GM21723 (cell line): ENCODE results near the gene KRTAP26-1.

Source experiments
- ATAC-seq: cut with Tn5 transposase; IDR thresholded peaks from one replicate; pipeline ENCODE4 v1.9.1; 2021; ENCODE audit warnings: mild to moderate bottlenecking, moderate library complexity; ENCODE audit not compliant: unreplicated experiment

Gene KRTAP26-1, protein sequence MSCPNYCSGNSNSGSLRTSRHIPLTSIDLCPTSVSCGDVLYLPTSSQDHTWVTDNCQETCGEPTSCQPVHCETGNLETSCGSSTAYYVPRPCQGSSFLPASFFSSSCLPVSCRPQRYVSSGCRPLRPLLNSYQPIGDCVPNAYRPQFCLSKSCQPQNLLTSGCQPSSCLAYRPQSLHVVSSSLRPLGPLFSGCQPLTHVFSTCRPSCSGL

DNA sequence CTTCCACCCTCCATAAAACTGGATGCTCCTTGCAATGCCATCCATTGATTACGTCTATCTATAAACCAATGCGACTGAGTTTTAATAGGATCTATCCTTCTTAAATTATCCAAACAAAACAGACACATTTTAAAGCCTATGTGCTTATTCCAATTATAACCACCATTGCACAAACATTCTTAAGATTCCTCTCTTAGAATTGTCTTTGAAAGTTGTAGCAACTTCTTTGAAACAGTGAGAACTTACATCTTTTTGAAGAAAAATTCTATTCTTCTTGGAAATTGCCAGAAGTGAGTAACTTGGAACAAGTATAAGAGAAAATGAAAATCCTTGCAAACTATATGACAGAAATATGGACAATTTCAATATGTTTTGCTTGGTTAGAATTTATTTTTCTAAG, at the start of gene KRTAP26-1:
Gene KRTAP26-1 (minus strand): TSS at position 101 of the 400 bp plus-strand sequence. CDS start 280 bp downstream, outside the sequence.
- no peak for ATAC-seq

DNA sequence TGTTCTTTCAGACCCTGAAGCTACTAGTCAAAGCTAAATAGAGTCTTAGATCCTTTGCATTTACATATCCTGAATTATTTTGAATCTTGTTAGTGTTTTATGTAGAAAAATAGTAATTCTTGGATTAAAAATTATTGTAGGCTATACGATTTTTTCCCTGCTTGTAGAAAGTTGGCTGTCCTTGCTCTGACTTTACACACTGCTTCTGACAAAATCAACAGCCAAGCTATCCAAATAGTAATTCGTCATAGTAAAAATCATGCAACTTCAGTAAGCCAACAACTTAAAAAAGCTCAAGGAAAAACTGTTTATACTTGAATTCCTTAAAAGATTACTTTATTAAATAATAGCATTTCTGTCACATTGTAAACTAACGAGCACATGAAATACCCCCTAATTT, 35.8 kb upstream of the KRTAP26-1 start:
- no peak for ATAC-seq

DNA sequence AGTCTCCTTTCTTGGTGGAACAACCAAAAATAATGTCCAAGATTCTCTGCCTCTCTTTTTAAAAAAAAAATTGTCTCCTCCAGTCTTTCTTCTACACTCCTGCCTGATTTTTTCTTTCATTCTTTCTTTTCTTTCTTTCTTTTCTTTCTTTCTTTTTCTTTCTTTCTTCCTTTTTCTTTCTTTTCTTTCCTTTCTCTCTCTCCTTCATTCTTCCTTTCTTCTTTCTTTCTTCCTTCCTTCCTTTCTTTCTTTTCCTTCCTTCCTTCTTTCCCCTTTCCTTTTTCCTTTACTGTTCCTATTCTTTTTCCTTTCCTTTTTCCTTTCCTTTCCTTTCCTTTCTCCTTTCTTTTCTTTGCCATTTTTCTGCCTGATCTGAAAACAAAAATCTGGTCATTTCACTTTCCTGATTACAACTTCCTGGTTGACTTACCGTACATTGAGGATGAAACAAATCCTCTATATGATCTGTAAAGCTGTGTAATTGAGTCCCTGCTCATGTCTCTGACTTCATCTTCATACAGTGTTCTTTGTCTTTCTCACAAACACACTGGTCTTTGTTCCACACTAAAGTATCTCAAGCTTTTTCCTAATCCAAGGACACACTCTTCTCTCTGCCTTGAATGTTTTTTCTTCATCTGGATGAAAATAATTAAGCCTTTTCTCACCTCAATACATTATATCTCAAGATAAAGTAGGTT, 34.3 kb upstream of the KRTAP26-1 start:
- no peak for ATAC-seq

DNA sequence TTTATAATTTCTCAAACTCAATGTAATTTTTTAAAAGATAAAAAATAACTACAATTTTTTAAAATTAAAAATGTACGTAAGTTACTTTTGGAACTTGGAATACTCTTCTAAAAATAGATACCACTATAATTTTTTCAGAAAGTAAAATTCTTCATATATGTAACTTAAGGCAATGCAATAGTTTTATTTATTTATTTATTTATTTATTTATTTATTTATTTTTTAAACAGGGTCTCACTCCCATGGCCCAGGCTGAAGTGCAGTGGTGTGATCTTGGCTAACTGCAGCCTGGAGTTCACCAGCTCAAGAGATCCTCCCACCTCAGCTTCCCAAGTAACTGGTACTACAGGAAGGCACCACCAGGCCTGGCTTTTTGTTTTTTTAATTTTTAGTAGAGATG, 31.4 kb upstream of the KRTAP26-1 start:
- no peak for ATAC-seq

DNA sequence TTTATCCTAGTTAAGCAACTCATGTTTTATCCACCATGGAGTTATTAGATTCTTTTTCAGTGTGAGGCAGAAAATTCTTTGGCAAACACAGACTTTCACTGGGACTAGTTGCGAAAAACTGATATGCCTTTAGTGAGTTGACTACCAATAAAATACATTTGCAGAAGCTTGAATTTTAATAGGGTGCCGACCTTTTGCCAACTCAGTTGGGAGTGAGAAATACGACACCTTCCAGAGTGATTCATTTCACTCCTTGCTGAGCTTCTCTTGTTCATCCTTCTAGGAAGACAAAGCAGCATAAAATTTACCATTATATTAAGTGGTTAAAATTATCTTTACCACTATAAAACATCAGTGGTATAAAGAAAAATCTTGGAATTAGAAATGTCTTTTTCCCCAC, 29.5 kb upstream of the KRTAP26-1 start:
- ATAC-seq, result no peak

DNA sequence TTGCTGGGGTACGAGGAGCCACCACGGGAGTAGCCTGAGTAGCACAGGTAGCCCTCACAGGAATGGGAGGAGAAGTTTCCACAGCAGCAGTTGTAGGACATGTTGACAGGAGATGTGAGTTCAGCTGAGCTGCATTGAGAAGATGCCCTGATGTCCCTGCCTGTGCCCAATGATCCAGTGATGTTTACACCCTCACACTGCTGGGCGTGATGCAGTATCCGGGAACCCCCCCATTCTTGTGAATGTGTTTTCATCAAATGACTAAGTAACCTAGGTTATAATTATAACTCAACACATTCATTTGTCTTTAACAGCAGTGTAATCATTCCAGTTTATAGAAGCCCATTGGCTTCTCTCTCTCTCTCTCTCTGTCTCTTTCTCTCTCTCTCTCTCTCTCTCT, 28.4 kb upstream of the KRTAP26-1 start, which contains the start of gene KRTAP23-1:
Gene KRTAP23-1 (minus strand): TSS at position 101 of the 400 bp plus-strand sequence. CDS start 0 bp downstream, at position 101.
- no peak for ATAC-seq

DNA sequence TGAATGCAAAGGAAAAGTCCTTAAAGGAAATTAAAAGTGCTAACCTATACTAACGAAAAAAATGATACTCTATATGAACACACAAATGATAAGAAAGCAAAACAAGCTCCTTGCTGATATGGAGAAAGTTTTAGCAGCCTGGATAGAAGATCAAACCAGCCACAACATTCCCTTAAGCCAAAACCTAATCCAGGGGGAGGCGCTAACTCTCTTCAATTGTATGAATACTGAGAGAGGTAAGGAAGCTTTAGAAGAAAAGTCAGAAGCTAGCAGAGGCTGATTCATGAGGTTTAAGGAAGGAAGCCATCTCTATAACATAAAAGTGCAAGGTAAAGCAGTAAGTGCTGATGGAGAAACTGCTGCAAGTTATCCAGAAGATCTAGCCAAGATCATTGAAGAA, 24.9 kb upstream of the KRTAP26-1 start:
- no peak for ATAC-seq

DNA sequence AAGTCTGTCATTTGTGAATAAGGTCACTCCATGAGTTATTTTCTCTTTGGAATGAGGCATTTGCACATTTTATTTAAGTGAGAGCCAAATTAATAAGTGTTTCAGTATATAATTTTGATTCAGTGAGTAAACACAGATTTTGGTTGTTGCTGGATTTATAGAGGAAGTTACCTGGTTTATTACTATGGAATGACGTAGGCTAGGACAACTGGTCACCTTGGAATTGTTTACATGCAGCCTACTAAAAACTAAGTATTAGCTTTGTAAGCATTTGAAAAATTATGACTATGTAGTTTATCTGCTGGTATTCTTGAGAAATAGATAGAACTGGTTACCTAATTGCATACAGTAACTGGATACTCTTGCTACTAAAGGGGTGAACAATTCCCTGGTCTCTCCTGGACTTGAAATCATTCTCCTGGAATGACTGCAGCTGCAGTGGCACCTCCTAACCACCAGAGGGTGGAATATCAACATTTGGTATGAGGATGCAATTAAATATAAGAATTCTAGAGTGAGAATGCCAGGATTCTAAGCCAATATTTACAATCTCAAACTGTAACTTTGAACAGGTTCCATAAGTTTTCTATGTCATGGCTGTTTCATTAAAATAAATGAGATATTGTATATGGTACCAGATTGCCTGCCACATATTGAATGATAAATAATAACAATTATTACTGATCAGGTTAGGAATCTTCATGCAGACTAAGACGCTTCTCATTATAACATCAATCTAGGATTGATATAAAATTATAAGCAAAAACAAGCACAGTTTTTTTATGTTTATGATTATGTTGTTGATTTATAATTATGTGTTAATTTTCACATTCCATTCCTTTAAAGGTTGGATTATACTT, 20.8 kb upstream of the KRTAP26-1 start:
- no peak for ATAC-seq

DNA sequence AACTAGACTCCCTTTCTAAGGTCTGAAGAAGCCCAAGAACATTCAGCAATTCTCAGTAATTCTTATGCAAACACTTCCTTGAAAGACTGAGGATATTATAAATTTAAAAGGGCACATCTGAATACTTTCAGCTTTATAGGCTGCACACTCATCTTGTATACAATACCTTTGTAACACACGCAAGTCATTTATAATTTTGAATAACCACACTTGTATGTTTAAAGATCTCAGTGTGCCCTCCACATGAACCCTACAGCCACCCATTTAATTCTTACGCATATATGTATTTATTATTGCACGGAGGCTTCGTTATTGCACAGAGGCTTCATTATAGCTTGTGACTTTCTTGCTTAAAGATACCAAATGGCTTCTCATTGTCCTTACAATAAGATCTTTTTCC, 18.6 kb upstream of the KRTAP26-1 start:
- no peak for ATAC-seq

DNA sequence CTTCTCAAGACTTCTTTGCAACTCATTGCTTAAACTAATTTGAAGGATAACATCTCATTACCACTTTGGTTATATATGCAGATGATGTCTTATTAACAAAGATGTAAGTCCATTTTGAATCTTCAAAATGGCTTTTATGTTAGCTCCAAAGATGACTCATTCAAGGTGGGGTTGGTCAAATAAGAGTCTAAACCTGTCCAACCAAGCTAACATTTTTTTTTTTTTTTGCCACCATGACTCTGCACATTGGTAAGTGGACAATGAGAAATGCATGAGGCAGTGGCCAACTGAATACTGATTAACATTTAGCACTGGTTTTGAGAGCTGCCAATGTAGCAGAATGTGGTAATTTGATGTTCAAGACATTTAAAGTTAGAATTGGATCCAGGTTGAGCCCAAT, 17.7 kb upstream of the KRTAP26-1 start:
- no peak for ATAC-seq

DNA sequence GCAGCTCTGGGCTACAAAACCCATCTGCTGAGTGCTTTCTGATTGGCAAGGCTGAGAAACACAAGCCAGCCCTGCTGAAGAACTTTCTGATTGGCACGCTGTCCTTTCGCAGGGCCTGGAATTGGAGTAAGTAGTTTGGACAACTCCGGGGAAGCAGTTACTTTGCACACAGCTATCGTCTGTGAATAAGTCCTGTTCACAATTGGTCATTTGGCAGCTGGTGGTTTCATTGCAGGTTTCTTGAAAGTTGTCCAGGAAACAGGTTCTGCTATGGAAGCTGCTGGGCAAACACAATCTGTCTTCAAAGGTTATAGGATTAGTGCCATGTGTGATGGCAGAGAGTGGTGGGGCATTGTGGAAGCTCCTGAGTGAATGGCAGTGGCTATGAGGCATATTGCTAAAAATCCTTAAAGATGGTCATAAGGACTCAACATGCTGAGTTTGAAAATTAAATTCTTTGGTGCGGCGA, 17.2 kb upstream of the KRTAP26-1 start, which contains the start of gene KRTAP27-1:
Gene KRTAP27-1 (minus strand): TSS at position 419 of the 469 bp plus-strand sequence. CDS start 26 bp downstream, at position 393.
- no peak for ATAC-seq

DNA sequence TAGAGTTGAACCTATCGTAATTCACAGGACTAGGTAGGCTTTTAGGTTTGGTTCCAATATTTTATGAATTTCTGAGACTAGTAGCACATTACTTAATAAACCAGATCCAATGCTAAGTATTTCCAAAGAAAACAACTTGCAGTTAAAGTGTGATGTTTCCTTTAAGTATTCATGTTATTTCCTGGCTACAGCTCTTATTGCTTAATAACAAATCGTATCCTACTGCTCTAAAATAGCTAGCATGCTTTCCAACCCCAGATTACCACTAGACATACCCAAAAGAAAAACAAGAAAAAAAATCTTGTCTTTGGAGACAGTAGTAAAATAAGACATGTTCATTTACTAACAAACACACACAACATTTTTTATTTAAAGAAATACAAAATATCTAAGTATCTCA, 16.5 kb upstream of the KRTAP26-1 start:
- no peak for ATAC-seq

DNA sequence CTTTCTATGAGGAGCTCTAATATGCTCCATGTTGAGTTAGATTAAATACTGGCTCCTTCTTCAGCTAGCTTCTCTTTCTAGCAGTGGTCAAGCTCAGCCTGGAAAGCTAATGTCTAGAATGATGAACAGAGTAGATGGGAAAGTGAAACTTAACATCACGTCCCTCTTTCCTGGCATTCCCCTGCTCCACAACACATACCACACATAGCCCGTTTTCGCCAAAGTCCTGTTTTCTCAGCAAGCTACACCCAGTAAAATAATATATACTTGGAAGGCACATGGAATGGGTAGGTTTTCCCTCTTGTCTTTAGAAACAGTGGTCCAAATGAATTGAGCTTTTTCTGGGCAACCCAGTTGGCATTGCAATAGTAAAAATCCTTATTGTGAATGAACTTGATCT, 13.6 kb upstream of the KRTAP26-1 start:
- no peak for ATAC-seq

DNA sequence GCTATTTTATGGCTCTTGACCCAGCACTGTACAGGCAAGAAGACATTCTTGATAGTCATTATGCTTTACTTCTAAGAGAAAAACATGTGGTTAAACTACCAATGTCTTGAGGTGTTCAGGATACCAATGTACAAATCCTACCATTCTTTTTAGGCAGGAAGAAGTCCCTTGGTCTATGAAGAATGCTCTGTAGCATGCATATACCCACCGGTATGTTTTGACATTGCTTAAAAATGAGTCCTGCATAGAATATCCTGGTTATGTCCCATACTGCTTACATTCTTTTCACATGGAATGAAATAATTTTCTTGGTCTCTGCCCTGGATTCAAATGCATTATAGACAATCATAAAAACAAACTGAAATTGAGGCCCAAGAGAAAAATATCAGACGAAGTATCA, 12.6 kb upstream of the KRTAP26-1 start:
- ATAC-seq, result no peak

DNA sequence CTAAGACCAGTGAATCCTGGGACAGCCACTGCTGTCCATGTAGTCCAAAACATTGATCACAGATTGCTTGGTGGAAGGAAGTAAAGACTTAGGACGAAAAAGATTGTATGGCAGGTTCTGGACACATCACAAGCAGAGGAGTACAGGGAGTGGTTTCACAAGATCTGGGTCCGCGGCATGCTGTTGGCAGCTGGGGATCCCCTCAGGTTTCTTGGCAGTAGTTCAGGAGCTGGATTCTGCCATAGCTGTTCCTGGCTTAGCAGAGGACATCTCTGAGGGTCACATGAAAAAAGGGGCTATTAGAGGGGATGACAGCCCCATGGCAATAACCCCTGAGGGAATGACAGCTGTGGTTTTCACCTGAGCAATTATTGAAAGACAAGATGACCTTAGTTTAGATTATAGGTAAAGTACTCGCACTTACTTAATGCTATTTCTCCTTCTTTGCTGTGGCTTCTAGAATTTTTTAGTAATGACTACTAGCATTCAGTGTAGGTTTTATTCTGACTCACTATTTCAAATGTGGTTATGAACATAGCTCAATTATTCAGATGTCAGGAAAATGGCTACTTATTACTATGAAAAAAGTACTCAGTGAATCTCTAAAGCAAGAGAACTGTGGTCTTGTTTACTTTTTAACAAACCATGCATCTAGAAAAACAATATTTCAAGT, 9.2 kb upstream of the KRTAP26-1 start:
- no peak for ATAC-seq

DNA sequence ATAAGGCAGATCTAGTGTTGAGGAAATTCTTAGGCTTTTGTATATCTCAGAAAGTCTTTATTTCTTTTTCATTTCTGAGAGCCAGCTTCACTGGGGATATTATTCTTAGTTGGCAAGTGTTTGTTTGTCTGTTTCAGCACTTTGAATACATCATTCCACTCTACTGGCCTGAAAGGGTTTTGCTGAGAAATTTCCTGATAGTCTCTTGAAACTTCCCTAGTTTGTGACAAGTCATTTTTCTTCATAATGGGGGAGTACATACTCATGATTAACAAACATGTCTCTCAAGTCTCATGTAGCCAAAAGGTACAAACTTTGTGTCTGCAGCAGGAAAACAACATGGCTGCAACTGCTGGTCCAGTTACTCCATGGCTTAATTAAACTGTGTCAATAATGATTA, 6.3 kb upstream of the KRTAP26-1 start:
- no peak for ATAC-seq

DNA sequence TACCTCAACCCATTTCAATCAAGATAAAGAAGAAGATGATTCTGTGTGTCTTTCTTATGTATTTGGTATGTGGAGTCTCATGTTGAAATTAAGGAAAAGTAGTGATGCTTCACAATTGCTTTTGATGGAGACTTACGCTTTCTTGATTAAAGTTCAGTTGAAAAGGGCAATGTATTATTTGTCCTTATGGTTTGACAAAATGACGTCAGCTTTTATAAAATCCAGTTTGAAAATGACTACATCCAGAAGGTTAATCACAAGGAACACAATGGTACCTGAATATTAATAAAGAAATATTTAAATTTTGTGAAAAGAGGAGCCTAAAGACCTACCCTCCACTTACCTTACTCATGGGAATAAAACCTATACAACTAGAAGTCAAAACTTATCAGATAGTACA, 4.4 kb downstream of the KRTAP26-1 start:
- ATAC-seq, result no peak

DNA sequence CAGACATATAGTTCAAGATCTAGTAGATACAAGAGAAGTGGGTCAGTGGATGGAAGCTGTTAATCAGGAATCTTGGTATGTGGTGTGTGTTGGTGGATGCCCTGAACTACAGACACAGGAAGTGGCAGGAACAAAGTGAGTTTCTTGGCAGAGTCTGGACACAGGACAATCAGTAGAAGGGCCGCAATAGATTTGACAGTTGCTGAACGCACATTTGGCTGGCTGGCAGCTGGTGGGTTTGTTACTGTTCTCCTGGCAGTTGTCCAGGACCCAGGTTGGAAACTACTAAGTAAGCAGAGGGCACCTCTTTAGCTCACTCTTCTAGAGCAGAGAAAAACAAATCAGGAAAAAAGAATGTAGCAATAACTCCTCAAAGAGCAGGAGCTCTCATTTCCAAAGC, 13.2 kb downstream of the KRTAP26-1 start:
- ATAC-seq, result no peak

DNA sequence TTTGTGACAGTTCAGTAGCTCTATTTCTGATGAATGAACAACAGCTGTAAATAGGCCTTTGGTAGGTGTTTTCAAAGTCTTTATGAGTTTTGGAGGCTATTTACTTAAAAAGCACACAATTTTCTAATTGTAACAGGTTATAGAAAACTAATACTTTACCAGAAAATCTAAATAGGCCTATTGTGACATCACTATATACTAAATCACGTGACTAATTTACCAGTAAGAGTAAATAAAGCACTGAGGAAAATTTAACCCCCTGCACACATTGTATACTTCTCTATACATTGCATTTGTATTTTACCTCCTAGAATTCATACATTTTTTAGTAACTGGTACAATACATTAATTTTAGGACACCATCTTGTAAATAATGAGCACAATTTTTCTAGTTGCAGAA, 15.0 kb downstream of the KRTAP26-1 start:
- no peak for ATAC-seq

DNA sequence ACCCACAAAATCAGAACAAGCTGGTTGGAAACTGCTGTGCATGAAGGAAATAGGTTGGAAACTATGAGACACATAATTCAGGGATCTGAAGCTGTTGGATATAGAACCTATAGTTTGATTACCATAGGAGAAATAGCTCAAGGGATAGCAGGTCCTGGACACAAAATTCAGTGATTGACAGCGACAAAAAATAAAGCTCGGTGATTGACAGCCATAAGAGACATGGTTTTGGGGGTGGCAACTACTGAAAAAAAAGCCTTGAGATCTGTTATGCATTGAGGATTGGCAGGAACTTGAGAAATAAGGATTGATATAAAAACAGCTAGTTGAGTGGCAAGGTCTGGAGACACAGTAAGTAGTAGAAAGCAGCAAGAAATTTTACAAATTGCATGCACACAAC, 30.9 kb downstream of the KRTAP26-1 start, which contains the start of gene KRTAP25-1:
Gene KRTAP25-1 (minus strand): TSS at position 300 of the 400 bp plus-strand sequence. CDS start 24 bp downstream, at position 276.
- no peak for ATAC-seq

DNA sequence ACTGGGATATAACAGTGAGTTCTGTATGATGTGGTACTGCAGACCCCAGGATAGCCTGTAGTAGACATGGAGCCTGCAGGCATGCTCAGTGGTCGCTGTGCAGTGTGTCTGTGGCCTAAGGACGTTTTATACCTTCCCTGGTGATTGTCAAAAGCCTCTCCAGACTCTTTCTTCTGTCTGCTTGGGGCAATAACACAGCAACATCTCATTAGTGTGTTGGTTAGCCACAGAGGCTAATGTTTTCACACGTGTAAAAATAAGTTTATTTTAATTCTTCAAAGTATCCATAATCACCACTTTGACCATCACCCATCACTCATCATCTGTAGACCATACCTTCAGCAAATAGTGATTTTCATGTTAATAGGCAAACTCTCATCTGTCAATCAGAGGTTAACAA, 37.3 kb downstream of the KRTAP26-1 start, which contains the start of gene KRTAP24-1:
Gene KRTAP24-1 (minus strand): TSS at position 101 of the 400 bp plus-strand sequence. CDS start 18 bp downstream, at position 83.
- ATAC-seq, result no peak
